ENCODE measurements around the gene MMP20.

Gene MMP20

GRCh38 chr11:102614031-102614430, 11.1 kb downstream of the MMP20 start:
- TF ChIP-seq GATA3 (IDR thresholded peaks at IDR 0.05; ENCODE audit: low read depth, low read length) (no peak), GATA2 (IDR thresholded peaks at IDR 0.05; ENCODE audit: low read depth, low read length) (no peak)

- TF ChIP-seq GATA3 (IDR thresholded peaks at IDR 0.05; ENCODE audit: low read depth, low read length) = no peak
- TF ChIP-seq GATA2 (IDR thresholded peaks at IDR 0.05; ENCODE audit: low read depth, low read length) = no peak
Measured at GRCh38 chr11:102613450-102613849, 11.7 kb downstream of the MMP20 start.

DNA sequence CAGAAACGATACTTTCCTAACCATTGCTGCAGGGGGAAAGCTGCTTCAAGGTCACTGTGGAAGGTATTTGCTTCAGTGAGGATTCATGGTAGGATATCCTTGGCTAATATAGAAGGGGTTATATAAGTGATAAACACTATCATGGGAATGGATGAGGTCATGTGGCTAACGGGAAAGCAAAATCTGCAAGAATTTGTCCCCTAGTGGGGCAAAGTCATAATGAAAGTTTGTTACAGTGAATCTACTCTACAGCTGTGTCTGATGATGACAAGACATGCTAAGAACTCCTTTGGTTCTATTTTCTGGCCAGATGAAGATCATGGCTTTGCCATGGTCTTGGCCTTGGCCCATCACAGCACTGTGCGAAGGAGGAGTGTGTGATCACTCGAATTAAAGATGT, 13.8 kb downstream of the MMP20 start:
- TF ChIP-seq GATA3 (IDR thresholded peaks at IDR 0.05; ENCODE audit: low read depth, low read length) (no peak), GATA2 (IDR thresholded peaks at IDR 0.05; ENCODE audit: low read depth, low read length) (no peak)

DNA sequence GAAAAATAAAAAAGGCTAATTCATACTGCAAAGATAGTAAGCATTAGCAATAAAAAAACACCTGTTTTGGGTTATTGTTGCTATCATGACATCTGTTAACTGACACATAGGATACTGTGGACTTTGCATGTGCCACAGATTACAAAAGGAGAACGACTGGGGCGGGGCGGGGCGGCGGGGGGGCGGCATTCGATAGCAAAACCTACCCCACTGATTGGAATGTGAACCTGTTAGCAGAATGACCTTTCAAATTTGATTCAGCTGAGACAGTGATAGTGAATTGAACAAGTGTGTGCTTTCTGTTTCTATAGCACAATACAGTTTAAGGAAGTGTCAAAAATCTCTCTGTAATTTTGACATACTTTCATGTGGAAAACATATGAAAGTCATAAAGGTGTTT, 14.9 kb downstream of the MMP20 start:
- TF ChIP-seq GATA2 (IDR thresholded peaks at IDR 0.05; ENCODE audit: low read depth, low read length) (no peak), GATA3 (IDR thresholded peaks at IDR 0.05; ENCODE audit: low read depth, low read length) (no peak)

- no peak for TF ChIP-seq GATA2 (IDR thresholded peaks at IDR 0.05; ENCODE audit: low read depth, low read length)
- no peak for TF ChIP-seq GATA3 (IDR thresholded peaks at IDR 0.05; ENCODE audit: low read depth, low read length)
Measured at GRCh38 chr11:102608699-102609098, 16.4 kb downstream of the MMP20 start.

DNA sequence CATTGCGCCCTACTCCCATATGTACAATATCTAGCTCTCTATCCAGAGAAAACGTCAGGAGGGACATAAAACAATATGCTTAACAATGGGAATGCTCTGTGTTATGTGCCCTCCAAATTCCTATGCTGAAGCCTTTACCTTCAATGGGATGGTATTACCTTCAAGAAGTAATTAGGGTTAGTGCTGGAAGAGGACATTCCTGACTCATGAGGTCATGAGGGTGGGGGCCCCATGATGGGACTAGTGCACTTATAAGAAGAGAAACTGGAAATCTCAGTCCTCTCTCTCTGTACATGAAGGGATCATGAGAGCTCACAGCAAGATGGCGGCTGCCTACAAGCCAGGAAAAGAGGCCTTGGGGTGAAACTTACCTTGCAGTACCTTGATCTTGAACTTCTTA, 20.3 kb downstream of the MMP20 start:
- TF ChIP-seq GATA2 (IDR thresholded peaks at IDR 0.05; ENCODE audit: low read depth, low read length) (no peak), GATA3 (IDR thresholded peaks at IDR 0.05; ENCODE audit: low read depth, low read length) (no peak)

GRCh38 chr11:102604011-102604410, 21.1 kb downstream of the MMP20 start:
- TF ChIP-seq GATA3 (IDR thresholded peaks at IDR 0.05; ENCODE audit: low read depth, low read length) (no peak), GATA2 (IDR thresholded peaks at IDR 0.05; ENCODE audit: low read depth, low read length) (no peak)

GRCh38 chr11:102603576-102603975, 21.6 kb downstream of the MMP20 start:
- TF ChIP-seq GATA2 (IDR thresholded peaks at IDR 0.05; ENCODE audit: low read depth, low read length) = no peak
- TF ChIP-seq GATA3 (IDR thresholded peaks at IDR 0.05; ENCODE audit: low read depth, low read length) = no peak

DNA sequence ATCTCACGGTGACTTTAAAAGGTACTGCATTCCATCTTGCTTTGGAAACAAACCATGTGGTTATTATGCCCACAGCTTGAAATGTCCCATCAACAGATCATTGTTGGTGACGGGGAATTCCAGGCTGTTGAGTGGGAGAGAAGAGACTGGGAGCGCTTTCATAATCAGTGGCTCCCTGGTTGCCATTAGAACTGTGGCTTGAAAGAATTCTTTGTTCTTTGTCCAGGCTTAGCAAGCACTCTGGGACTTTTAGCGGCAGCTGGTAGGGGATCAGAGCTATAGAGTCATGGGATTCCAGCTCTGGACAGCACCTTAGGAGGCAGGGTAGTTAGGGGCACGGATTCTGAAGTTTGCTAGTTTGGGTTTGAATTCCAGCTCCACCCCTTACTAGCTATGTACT, 22.0 kb downstream of the MMP20 start:
- TF ChIP-seq GATA3 (IDR thresholded peaks at IDR 0.05; ENCODE audit: low read depth, low read length) = no peak
- no peak for TF ChIP-seq GATA2 (IDR thresholded peaks at IDR 0.05; ENCODE audit: low read depth, low read length)

GRCh38 chr11:102600666-102601065, 24.5 kb downstream of the MMP20 start:
- TF ChIP-seq GATA2 (IDR thresholded peaks at IDR 0.05; ENCODE audit: low read depth, low read length) (no peak), GATA3 (IDR thresholded peaks at IDR 0.05; ENCODE audit: low read depth, low read length) (no peak)

DNA sequence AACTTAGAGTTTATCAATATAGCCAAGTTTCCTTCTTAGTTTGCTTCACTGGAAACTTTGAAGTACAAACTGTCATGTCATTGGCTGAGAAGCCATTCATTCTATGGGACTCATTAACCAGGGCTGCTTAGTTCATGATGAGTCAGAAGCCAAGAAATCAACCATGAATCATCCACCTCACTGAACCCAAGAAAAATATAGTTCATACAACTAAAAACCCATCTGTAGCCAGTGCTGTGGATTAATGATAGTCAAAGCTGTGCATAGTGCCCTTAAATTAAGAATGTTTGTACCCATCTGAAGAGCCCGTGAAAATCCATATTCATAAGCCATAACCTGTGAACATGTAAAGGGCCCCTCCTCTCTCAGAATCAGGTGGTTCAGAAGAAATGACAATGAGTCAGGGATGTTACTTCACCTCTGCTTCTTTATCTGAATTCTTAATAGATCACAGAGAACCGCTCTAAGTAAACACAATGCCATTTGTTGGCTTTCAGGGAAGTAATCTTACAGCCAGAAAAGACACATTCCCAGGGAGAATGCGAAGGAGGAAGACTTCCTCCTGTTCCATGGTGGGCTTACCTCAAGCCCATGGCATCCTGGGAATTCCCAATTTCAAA, 25.4 kb downstream of the MMP20 start:
- TF ChIP-seq GATA2 (IDR thresholded peaks at IDR 0.05; ENCODE audit: low read depth, low read length) (no peak), GATA3 (IDR thresholded peaks at IDR 0.05; ENCODE audit: low read depth, low read length) (no peak)

DNA sequence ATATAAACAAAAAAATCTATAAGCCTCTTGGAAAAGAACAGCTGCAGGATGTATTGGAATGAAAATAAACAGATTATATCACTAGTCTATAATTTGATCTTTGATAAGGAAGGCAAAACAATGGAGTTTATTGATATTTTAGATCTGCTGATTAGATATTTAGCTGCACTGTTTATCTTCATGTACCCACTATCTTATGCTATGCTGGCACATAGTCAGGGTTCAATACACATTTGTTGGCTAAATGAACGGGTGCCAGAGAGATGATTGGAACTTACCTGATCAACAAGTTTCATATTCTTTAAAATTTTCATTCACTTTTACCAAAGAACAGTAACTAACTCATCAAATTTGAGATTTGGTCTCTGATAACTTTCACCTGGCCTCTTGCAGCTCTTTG, 26.9 kb downstream of the MMP20 start:
- no peak for TF ChIP-seq GATA2 (IDR thresholded peaks at IDR 0.05; ENCODE audit: low read depth, low read length)
- no peak for TF ChIP-seq GATA3 (IDR thresholded peaks at IDR 0.05; ENCODE audit: low read depth, low read length)

GRCh38 chr11:102596578-102596977, 28.6 kb downstream of the MMP20 start:
- TF ChIP-seq GATA2 (IDR thresholded peaks at IDR 0.05; ENCODE audit: low read depth, low read length) = no peak
- no peak for TF ChIP-seq GATA3 (IDR thresholded peaks at IDR 0.05; ENCODE audit: low read depth, low read length)

GRCh38 chr11:102592634-102593581, 32.2 kb downstream of the MMP20 start:
- TF ChIP-seq GATA2 (IDR thresholded peaks at IDR 0.05; ENCODE audit: low read depth, low read length) (no peak), GATA3 (IDR thresholded peaks at IDR 0.05; ENCODE audit: low read depth, low read length) (no peak)

- TF ChIP-seq GATA3 (IDR thresholded peaks at IDR 0.05; ENCODE audit: low read depth, low read length) (no peak), GATA2 (IDR thresholded peaks at IDR 0.05; ENCODE audit: low read depth, low read length) (no peak)
Measured at GRCh38 chr11:102592131-102592530, 33.0 kb downstream of the MMP20 start.

All from SH-SY5Y (cell line).